SK-N-SH treated with all-trans-retinoic acid at 6 μM for 48 hours (cell line): ENCODE measurements around the gene CBR1.

ENCODE experiments used
- ATAC-seq: fragments of 200-7000 bp; cut with Tn5 transposase; 3 replicates; pipeline ENCODE4 v1.9.1; 2020; ENCODE audit warnings: mild to moderate bottlenecking, moderate library complexity
- ARNTL ChIP-seq: fragments of 450-650 bp; formaldehyde crosslinking; IDR thresholded peaks from 2 replicates; pipeline ENCODE4 v1.5.0; 2020; ENCODE audit warnings: low read depth, mild to moderate bottlenecking, moderate library complexity, borderline replicate concordance
- BACH2 ChIP-seq: fragments of 250-450 bp; sonication (Bioruptor Pico); IDR thresholded peaks from 2 replicates; pipeline ENCODE4 v1.9.0; 2021; ENCODE audit warnings: mild to moderate bottlenecking, borderline replicate concordance
- CSDC2 ChIP-seq: fragments of 250-450 bp; sonication (Bioruptor Pico); IDR thresholded peaks from 2 replicates; pipeline ENCODE4 v1.5.0; 2020; ENCODE audit warnings: mild to moderate bottlenecking, moderate library complexity
- ESRRG ChIP-seq: fragments of 250-450 bp; sonication (Bioruptor Pico); IDR thresholded peaks from 2 replicates; pipeline ENCODE4 v1.6.1; 2021; ENCODE audit warnings: mild to moderate bottlenecking
- ISL1 ChIP-seq: fragments of 250-450 bp; sonication (Bioruptor Pico); IDR thresholded peaks from 2 replicates; pipeline ENCODE4 v2.1.2; 2022; ENCODE audit warnings: mild to moderate bottlenecking, moderate library complexity
- PPARA ChIP-seq: fragments of 250-450 bp; sonication (Bioruptor Pico); IDR thresholded peaks from 2 replicates; pipeline ENCODE4 v1.5.0; 2020; ENCODE audit warnings: mild to moderate bottlenecking, borderline replicate concordance
- RARB ChIP-seq: fragments of 250-450 bp; sonication (Bioruptor Pico); IDR thresholded peaks from 2 replicates; pipeline ENCODE4 v1.8.0; 2021; ENCODE audit warnings: mild to moderate bottlenecking, moderate library complexity
- SNAI2 ChIP-seq: fragments of 250-450 bp; sonication (Bioruptor Pico); IDR thresholded peaks from 2 replicates; pipeline ENCODE4 v1.5.0; 2020; ENCODE audit warnings: mild to moderate bottlenecking, moderate library complexity
- TCF4 ChIP-seq: fragments of 250-450 bp; sonication (Bioruptor Pico); IDR thresholded peaks from 2 replicates; pipeline ENCODE4 v1.8.0; 2021; ENCODE audit warnings: mild to moderate bottlenecking, moderate library complexity, borderline replicate concordance
- ZFP3 ChIP-seq: fragments of 250-450 bp; sonication (Bioruptor Pico); IDR thresholded peaks from 2 replicates; pipeline ENCODE4 v1.5.0; 2020; ENCODE audit warnings: mild to moderate bottlenecking, moderate library complexity
- ZFP30 ChIP-seq: fragments of 450-650 bp; formaldehyde crosslinking; IDR thresholded peaks from 2 replicates; pipeline ENCODE4 v1.5.0; 2022; ENCODE audit warnings: mild to moderate bottlenecking, moderate library complexity
- ZNF565 ChIP-seq: fragments of 450-650 bp; formaldehyde crosslinking; conservative IDR thresholded peaks from 2 replicates; pipeline ENCODE4 v1.5.0; 2020; ENCODE audit warnings: low read depth, mild to moderate bottlenecking, moderate library complexity
- ZNF70 ChIP-seq: fragments of 450-650 bp; formaldehyde crosslinking; IDR thresholded peaks from 2 replicates; pipeline ENCODE4 v1.5.0; 2020; ENCODE audit warnings: mild to moderate bottlenecking, moderate library complexity
- ZNF8 ChIP-seq: fragments of 450-650 bp; formaldehyde crosslinking; IDR thresholded peaks from 2 replicates; pipeline ENCODE4 v1.5.0; 2020; ENCODE audit warnings: mild to moderate bottlenecking, moderate library complexity
- TF ChIP-seq, protein P1 (sequence below): fragments of 250-450 bp; sonication (Bioruptor Pico); IDR thresholded peaks from 2 replicates; pipeline ENCODE4 v1.5.0; 2020; ENCODE audit warnings: mild to moderate bottlenecking, moderate library complexity
- TF ChIP-seq, protein P2 (sequence below): fragments of 250-450 bp; sonication (Bioruptor Pico); IDR thresholded peaks from 2 replicates; pipeline ENCODE4 v1.8.0; 2021; ENCODE audit warnings: low read depth, mild to moderate bottlenecking, moderate library complexity, borderline replicate concordance
- TF ChIP-seq, protein P3 (sequence below): fragments of 250-450 bp; sonication (Bioruptor Pico); IDR thresholded peaks from 2 replicates; pipeline ENCODE4 v1.8.0; 2020; ENCODE audit warnings: mild to moderate bottlenecking, moderate library complexity, borderline replicate concordance
- TF ChIP-seq, protein P4 (sequence below): fragments of 250-450 bp; sonication (Bioruptor Pico); IDR thresholded peaks from 2 replicates; pipeline ENCODE4 v1.5.1; 2021; ENCODE audit warnings: mild to moderate bottlenecking, moderate library complexity
- TF ChIP-seq, protein P5 (sequence below): fragments of 250-450 bp; sonication (Bioruptor Pico); IDR thresholded peaks from 2 replicates; pipeline ENCODE4 v1.5.1; 2020; ENCODE audit warnings: low read depth, mild to moderate bottlenecking, moderate library complexity

The CBR1 gene

DNA sequence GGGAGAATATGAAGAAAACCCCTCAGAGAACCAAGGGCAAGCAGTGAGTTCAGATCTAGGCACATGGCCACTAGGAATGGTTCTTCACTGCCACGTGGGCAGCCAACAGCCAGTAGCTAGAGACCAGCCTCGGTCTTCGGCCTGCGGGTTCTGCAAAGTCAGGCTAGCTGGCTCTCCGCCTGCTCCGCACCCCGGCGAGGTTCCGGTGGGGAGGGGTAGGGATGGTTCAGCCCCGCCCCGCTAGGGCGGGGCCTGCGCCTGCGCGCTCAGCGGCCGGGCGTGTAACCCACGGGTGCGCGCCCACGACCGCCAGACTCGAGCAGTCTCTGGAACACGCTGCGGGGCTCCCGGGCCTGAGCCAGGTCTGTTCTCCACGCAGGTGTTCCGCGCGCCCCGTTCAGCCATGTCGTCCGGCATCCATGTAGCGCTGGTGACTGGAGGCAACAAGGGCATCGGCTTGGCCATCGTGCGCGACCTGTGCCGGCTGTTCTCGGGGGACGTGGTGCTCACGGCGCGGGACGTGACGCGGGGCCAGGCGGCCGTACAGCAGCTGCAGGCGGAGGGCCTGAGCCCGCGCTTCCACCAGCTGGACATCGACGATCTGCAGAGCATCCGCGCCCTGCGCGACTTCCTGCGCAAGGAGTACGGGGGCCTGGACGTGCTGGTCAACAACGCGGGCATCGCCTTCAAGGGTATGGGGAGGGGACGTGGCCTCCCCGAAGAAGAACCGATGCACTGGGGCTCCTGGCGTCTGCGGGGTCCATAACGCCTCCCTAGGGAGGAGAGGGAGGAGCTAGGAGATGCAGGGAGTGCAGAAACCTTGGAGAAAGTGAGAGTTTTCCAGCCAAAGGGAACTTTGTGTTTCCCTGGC is at the start of gene CBR1:
TSS of gene CBR1 (plus strand) at position 312 of the 871 bp plus-strand sequence. CDS start at position 404, 92 bp downstream.
- ATAC-seq, result peak; percentile 96
- TF ChIP-seq ZFP3 (peak; percentile 56; the same call in 1 of the 2 replicates), ARNTL (no peak), ZNF70 (CRISPR knock-in tag) (no peak), ZFP30 (CRISPR knock-in tag) (no peak)
- TF ChIP-seq, protein P1, sequence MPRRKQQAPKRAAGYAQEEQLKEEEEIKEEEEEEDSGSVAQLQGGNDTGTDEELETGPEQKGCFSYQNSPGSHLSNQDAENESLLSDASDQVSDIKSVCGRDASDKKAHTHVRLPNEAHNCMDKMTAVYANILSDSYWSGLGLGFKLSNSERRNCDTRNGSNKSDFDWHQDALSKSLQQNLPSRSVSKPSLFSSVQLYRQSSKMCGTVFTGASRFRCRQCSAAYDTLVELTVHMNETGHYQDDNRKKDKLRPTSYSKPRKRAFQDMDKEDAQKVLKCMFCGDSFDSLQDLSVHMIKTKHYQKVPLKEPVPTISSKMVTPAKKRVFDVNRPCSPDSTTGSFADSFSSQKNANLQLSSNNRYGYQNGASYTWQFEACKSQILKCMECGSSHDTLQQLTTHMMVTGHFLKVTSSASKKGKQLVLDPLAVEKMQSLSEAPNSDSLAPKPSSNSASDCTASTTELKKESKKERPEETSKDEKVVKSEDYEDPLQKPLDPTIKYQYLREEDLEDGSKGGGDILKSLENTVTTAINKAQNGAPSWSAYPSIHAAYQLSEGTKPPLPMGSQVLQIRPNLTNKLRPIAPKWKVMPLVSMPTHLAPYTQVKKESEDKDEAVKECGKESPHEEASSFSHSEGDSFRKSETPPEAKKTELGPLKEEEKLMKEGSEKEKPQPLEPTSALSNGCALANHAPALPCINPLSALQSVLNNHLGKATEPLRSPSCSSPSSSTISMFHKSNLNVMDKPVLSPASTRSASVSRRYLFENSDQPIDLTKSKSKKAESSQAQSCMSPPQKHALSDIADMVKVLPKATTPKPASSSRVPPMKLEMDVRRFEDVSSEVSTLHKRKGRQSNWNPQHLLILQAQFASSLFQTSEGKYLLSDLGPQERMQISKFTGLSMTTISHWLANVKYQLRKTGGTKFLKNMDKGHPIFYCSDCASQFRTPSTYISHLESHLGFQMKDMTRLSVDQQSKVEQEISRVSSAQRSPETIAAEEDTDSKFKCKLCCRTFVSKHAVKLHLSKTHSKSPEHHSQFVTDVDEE (CRISPR knock-in tag), result peak; percentile 79; the same call in 1 of the 2 replicates

DNA sequence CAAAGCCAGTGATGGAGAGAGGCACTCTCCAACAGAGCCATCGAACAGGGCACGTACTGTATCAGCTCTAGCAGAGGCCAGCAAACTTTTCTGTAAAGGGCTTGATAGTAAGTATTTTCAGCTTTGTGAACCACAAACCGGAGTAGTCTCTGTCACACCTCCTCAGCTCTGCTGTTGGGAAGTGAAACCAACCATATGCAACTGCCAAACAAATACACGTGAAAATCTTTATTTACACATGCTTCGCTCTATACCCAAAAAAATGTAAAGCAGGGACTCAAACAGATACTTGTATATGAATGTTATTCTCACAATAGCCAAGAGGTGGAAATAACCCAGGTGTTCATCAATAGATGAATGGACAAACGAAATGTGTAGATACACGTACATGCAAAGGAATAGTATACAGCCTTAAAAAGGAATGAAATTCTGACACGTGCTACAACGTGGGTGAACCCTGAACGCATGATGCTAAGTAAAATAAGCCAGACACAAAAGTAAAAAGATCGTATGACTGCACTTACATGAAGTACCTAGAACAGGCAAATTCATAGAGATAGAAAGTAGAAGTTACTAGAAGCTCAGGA is 48.5 kb upstream of the CBR1 start:
- no peak for ATAC-seq
- TF ChIP-seq ESRRG (CRISPR knock-in tag) (no peak), ISL1 (CRISPR knock-in tag) (no peak), TCF4 (CRISPR knock-in tag) (no peak), ZFP3 (no peak), ZFP30 (CRISPR knock-in tag) (no peak), CSDC2 (CRISPR knock-in tag) (no peak), ZNF565 (no peak), ZNF8 (no peak), RARB (CRISPR knock-in tag) (no peak), SNAI2 (CRISPR knock-in tag) (no peak), ARNTL (no peak), PPARA (no peak), BACH2 (no peak)
- TF ChIP-seq, protein P1 (CRISPR knock-in tag), result no peak
- TF ChIP-seq, protein P2, sequence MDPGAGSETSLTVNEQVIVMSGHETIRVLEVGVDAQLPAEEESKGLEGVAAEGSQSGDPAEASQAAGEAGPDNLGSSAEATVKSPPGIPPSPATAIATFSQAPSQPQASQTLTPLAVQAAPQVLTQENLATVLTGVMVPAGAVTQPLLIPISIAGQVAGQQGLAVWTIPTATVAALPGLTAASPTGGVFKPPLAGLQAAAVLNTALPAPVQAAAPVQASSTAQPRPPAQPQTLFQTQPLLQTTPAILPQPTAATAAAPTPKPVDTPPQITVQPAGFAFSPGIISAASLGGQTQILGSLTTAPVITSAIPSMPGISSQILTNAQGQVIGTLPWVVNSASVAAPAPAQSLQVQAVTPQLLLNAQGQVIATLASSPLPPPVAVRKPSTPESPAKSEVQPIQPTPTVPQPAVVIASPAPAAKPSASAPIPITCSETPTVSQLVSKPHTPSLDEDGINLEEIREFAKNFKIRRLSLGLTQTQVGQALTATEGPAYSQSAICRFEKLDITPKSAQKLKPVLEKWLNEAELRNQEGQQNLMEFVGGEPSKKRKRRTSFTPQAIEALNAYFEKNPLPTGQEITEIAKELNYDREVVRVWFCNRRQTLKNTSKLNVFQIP (CRISPR knock-in tag), result no peak
- TF ChIP-seq, protein P3, sequence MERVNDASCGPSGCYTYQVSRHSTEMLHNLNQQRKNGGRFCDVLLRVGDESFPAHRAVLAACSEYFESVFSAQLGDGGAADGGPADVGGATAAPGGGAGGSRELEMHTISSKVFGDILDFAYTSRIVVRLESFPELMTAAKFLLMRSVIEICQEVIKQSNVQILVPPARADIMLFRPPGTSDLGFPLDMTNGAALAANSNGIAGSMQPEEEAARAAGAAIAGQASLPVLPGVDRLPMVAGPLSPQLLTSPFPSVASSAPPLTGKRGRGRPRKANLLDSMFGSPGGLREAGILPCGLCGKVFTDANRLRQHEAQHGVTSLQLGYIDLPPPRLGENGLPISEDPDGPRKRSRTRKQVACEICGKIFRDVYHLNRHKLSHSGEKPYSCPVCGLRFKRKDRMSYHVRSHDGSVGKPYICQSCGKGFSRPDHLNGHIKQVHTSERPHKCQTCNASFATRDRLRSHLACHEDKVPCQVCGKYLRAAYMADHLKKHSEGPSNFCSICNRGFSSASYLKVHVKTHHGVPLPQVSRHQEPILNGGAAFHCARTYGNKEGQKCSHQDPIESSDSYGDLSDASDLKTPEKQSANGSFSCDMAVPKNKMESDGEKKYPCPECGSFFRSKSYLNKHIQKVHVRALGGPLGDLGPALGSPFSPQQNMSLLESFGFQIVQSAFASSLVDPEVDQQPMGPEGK (CRISPR knock-in tag), result no peak
- TF ChIP-seq, protein P4, sequence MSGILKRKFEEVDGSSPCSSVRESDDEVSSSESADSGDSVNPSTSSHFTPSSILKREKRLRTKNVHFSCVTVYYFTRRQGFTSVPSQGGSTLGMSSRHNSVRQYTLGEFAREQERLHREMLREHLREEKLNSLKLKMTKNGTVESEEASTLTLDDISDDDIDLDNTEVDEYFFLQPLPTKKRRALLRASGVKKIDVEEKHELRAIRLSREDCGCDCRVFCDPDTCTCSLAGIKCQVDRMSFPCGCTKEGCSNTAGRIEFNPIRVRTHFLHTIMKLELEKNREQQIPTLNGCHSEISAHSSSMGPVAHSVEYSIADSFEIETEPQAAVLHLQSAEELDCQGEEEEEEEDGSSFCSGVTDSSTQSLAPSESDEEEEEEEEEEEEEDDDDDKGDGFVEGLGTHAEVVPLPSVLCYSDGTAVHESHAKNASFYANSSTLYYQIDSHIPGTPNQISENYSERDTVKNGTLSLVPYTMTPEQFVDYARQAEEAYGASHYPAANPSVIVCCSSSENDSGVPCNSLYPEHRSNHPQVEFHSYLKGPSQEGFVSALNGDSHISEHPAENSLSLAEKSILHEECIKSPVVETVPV (CRISPR knock-in tag), result no peak
- TF ChIP-seq, protein P5, sequence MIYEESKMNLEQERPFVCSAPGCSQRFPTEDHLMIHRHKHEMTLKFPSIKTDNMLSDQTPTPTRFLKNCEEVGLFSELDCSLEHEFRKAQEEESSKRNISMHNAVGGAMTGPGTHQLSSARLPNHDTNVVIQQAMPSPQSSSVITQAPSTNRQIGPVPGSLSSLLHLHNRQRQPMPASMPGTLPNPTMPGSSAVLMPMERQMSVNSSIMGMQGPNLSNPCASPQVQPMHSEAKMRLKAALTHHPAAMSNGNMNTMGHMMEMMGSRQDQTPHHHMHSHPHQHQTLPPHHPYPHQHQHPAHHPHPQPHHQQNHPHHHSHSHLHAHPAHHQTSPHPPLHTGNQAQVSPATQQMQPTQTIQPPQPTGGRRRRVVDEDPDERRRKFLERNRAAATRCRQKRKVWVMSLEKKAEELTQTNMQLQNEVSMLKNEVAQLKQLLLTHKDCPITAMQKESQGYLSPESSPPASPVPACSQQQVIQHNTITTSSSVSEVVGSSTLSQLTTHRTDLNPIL (CRISPR knock-in tag), result no peak
- TF ChIP-seq, all 23 proteins: peak for 0
